ENCODE data around the gene MLXIP.

MLXIP gene

DNA sequence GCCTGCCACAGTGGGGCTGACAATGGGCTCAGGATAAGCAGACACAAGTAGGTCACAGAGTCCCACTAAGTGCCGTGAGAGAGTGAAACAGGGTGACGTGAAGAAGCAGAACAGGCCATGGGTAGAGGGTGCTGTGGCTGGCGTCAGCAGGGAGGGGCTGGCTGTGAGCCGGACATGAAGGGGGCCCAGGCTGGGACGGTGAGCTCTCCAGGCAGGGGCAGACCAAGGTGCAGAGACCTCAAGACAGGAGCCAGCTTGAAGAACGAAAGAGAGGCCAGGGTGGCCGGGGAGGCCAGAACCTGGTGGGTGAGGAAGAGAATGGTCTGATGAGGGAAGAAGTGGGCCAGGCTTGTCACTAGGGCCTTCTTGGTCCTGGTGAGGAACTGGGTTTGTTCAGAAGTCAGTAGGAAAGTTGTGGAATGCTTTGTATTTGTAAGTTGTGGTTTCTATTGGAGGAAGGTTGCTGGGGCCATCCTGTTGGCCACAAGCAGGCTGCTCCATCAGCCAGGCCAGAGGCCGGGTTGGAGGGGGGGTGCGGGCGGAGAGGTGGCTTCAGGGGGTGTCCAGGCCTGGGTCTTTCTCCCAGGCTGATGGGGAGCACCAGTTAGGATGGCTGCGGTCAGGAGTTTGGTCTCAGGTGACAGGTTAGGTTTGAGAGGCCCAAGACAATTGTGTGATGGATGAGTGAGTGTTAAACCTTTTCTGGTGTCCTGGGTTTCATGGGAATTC, 21.4 kb upstream of the MLXIP start:
- no peak overlapping the region for H3K9ac ChIP-seq (ENCODE audit: low read depth, low read length, poor library complexity, severe bottlenecking)

DNA sequence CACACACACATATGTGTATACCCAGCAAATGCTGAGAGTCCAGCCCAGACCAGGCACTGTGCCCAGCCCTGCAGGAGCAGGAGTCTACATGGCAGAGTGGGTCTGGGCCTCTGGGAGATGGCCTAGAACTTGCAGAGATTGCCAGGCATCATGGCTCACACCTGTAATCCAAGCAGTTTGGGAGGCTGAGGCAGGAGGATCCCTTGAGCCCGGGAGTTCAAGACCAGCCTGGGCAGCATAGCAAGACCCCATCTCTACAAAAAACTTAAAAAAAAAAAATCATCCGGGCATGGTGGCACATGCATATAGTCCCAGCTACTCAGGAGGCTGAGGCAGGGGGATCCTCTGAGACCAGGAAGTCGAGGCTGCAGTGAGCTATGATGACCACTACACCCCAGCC, 20.8 kb upstream of the MLXIP start:
- Histone ChIP-seq H3K79me2 (ENCODE audit: insufficient read depth, low read length) (no peaks in the 10 kb centered on the region), H3K4me2 (ENCODE audit: low read depth, low read length, poor library complexity, severe bottlenecking) (no peak overlapping the region), H3K27me3 (ENCODE audit: insufficient read depth, low read length, poor library complexity, severe bottlenecking) (no peaks in the 10 kb centered on the region), H3K9me3 (ENCODE audit: insufficient read depth, low read depth, low read length) (no peaks in the 10 kb centered on the region), H3K9ac (ENCODE audit: low read depth, low read length, poor library complexity, severe bottlenecking) (no peak overlapping the region), H3K4me3 (ENCODE audit: low read length, poor library complexity, severe bottlenecking) (no peak overlapping the region), H3K4me1 (ENCODE audit: insufficient read depth, low read length, poor library complexity, severe bottlenecking) (no peaks in the 10 kb centered on the region), H4K20me1 (ENCODE audit: insufficient read depth, low read length, poor library complexity, severe bottlenecking) (no peaks in the 10 kb centered on the region), H3K36me3 (ENCODE audit: insufficient read depth, low read length) (peaks cover 70% of the 10 kb centered on the region; the same call in 1 of the 2 replicates), H3F3A (ENCODE audit: low read depth) (no peaks in the 10 kb centered on the region), H3K9me2 (replicated peaks; ENCODE audit: low read depth, low read length) (no peaks in the 10 kb centered on the region), H2AFZ (ENCODE audit: low read length) (no peak overlapping the region)
- no peak for TF ChIP-seq EZH2phosphoT487 (IDR thresholded peaks at IDR 0.05; ENCODE audit: borderline replicate concordance)
- TF ChIP-seq, protein P1, sequence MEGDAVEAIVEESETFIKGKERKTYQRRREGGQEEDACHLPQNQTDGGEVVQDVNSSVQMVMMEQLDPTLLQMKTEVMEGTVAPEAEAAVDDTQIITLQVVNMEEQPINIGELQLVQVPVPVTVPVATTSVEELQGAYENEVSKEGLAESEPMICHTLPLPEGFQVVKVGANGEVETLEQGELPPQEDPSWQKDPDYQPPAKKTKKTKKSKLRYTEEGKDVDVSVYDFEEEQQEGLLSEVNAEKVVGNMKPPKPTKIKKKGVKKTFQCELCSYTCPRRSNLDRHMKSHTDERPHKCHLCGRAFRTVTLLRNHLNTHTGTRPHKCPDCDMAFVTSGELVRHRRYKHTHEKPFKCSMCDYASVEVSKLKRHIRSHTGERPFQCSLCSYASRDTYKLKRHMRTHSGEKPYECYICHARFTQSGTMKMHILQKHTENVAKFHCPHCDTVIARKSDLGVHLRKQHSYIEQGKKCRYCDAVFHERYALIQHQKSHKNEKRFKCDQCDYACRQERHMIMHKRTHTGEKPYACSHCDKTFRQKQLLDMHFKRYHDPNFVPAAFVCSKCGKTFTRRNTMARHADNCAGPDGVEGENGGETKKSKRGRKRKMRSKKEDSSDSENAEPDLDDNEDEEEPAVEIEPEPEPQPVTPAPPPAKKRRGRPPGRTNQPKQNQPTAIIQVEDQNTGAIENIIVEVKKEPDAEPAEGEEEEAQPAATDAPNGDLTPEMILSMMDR (conservative IDR thresholded peaks at IDR 0.05; ENCODE audit: low read length) = no peak

More for the DNA sequence above, 21.4 kb upstream of the MLXIP start:
- Histone ChIP-seq H3K79me2 (ENCODE audit: insufficient read depth, low read length) (no peaks in the 10 kb centered on the region), H3K27me3 (ENCODE audit: insufficient read depth, low read length, poor library complexity, severe bottlenecking) (no peaks in the 10 kb centered on the region), H2AFZ (ENCODE audit: low read length) (no peak overlapping the region), H3K4me1 (ENCODE audit: insufficient read depth, low read length, poor library complexity, severe bottlenecking) (no peaks in the 10 kb centered on the region), H4K20me1 (ENCODE audit: insufficient read depth, low read length, poor library complexity, severe bottlenecking) (no peaks in the 10 kb centered on the region), H3F3A (ENCODE audit: low read depth) (no peaks in the 10 kb centered on the region), H3K36me3 (ENCODE audit: insufficient read depth, low read length) (peaks cover 70% of the 10 kb centered on the region; the same call in 1 of the 2 replicates), H3K9me2 (replicated peaks; ENCODE audit: low read depth, low read length) (no peaks in the 10 kb centered on the region), H3K4me2 (ENCODE audit: low read depth, low read length, poor library complexity, severe bottlenecking) (no peak overlapping the region), H3K4me3 (ENCODE audit: low read length, poor library complexity, severe bottlenecking) (no peak overlapping the region), H3K9me3 (ENCODE audit: insufficient read depth, low read depth, low read length) (no peaks in the 10 kb centered on the region)
- TF ChIP-seq, protein P1 (conservative IDR thresholded peaks at IDR 0.05; ENCODE audit: low read length) = no peak
- no peak for TF ChIP-seq EZH2phosphoT487 (IDR thresholded peaks at IDR 0.05; ENCODE audit: borderline replicate concordance)

DNA sequence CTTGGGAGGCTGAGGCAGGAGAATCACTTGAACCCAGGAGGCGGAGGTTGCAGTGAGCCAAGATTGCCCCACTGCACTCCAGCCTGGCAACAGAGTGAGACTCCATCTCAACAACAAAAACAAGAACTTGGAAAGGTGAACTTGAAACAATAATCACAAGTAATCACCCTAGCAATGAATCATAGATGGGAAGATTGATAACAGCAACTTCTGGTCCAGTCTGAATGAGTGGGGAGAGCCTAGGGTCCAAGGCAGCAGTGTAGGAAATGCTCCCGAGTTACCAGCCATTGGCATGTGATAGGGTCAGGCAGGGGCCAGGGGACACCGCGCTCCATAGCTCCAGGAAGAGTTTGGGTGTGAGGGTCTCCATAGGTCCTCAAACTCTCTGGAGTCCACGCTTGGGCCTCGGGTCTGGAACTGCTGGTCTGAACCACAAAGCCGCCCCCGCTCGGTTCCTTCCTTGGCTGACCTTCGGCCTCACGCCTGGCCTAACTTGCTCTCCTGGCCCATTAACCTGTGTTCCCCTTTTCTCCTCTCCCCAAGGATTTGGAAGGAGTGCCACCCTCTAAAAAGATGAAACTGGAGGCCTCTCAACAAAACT, 19.9 kb upstream of the MLXIP start:
- H3K27me3 ChIP-seq (ENCODE audit: insufficient read depth, low read length, poor library complexity, severe bottlenecking) = no peaks in the 10 kb centered on the region
- H3K9me2 ChIP-seq (replicated peaks; ENCODE audit: low read depth, low read length) = no peaks in the 10 kb centered on the region

More for the DNA sequence above, 19.9 kb upstream of the MLXIP start:
- Histone ChIP-seq H3K4me1 (ENCODE audit: insufficient read depth, low read length, poor library complexity, severe bottlenecking) (peaks cover 7% of the 10 kb centered on the region), H3K4me2 (ENCODE audit: low read depth, low read length, poor library complexity, severe bottlenecking) (no peak overlapping the region), H3K79me2 (ENCODE audit: insufficient read depth, low read length) (no peaks in the 10 kb centered on the region), H4K20me1 (ENCODE audit: insufficient read depth, low read length, poor library complexity, severe bottlenecking) (no peaks in the 10 kb centered on the region), H3K9ac (ENCODE audit: low read depth, low read length, poor library complexity, severe bottlenecking) (no peak overlapping the region), H3K36me3 (ENCODE audit: insufficient read depth, low read length) (peaks cover 70% of the 10 kb centered on the region; the same call in 1 of the 2 replicates), H3F3A (ENCODE audit: low read depth) (no peaks in the 10 kb centered on the region), H2AFZ (ENCODE audit: low read length) (no peak overlapping the region), H3K4me3 (ENCODE audit: low read length, poor library complexity, severe bottlenecking) (no peak overlapping the region), H3K9me3 (ENCODE audit: insufficient read depth, low read depth, low read length) (no peaks in the 10 kb centered on the region)
- no peak for TF ChIP-seq EZH2phosphoT487 (IDR thresholded peaks at IDR 0.05; ENCODE audit: borderline replicate concordance)
- TF ChIP-seq, protein P1 (conservative IDR thresholded peaks at IDR 0.05; ENCODE audit: low read length) = no peak

All from Loucy (cell line).